BE2C (cell line): Measurements from ENCODE around the gene GNAO1.
A peak's percentile ranks its signal among the peaks of the same experiment; 100 is the strongest.

Experiments
- DNase-seq: peaks from one replicate; pipeline ENCODE4 v3.0.0-alpha.2; 2020
- H3K27me3 ChIP-seq: fragments of 250-450 bp; sonication (Bioruptor Pico); 2 replicates; pipeline ENCODE4 v1.5.1; 2020; ENCODE audit warnings: mild to moderate bottlenecking
- H3K36me3 ChIP-seq: fragments of 250-450 bp; sonication (Bioruptor Pico); 2 replicates; pipeline ENCODE4 v1.5.1; 2020; ENCODE audit warnings: mild to moderate bottlenecking
- H3K4me1 ChIP-seq: fragments of 250-450 bp; sonication (Bioruptor Pico); 2 replicates; pipeline ENCODE4 v1.5.1; 2020
- H3K4me3 ChIP-seq: 2 replicates; pipeline ENCODE4 v1.5.1; 2011; ENCODE audit warnings: low read depth, low read length
- H3K9me3 ChIP-seq: fragments of 250-450 bp; sonication (Bioruptor Pico); 2 replicates; pipeline ENCODE4 v1.5.1; 2020
- CTCF ChIP-seq: IDR thresholded peaks from 2 replicates; pipeline ENCODE4 v1.5.1; 2012; ENCODE audit warnings: mild to moderate bottlenecking, low read depth, low read length

The GNAO1 gene

GRCh38 chr16:56311208-56312027, 120.1 kb downstream of the GNAO1 start:
- TF ChIP-seq CTCF: peak; percentile 69
- Histone ChIP-seq H3K9me3 (no peaks in the 10 kb centered on the region), H3K36me3 (peaks cover 39% of the 10 kb centered on the region), H3K4me1 (peaks cover 17% of the 10 kb centered on the region), H3K27me3 (no peaks in the 10 kb centered on the region), H3K4me3 (peak overlapping the region; percentile 19)
- peak; percentile 51 for DNase-seq

GRCh38 chr16:56312028-56312300, 120.7 kb downstream of the GNAO1 start:
- peak; percentile 86 for DNase-seq
- no peaks in the 10 kb centered on the region for H3K27me3 ChIP-seq
- peaks cover 17% of the 10 kb centered on the region for H3K4me1 ChIP-seq
- peaks cover 37% of the 10 kb centered on the region for H3K36me3 ChIP-seq
- no peaks in the 10 kb centered on the region for H3K9me3 ChIP-seq
- peak overlapping the region; percentile 9; the same call in 1 of the 2 replicates for H3K4me3 ChIP-seq
- peak; percentile 20; the same call in 1 of the 2 replicates for TF ChIP-seq CTCF

GRCh38 chr16:56312556-56312955, 121.3 kb downstream of the GNAO1 start:
- DNase-seq: no peak
- no peaks in the 10 kb centered on the region for H3K27me3 ChIP-seq
- peaks cover 18% of the 10 kb centered on the region for H3K4me1 ChIP-seq
- no peak overlapping the region for H3K4me3 ChIP-seq
- peaks cover 32% of the 10 kb centered on the region for H3K36me3 ChIP-seq
- no peaks in the 10 kb centered on the region for H3K9me3 ChIP-seq
- no peak for TF ChIP-seq CTCF

- Histone ChIP-seq H3K27me3 (no peaks in the 10 kb centered on the region), H3K4me1 (peaks cover 28% of the 10 kb centered on the region), H3K36me3 (peaks cover 20% of the 10 kb centered on the region), H3K9me3 (no peaks in the 10 kb centered on the region), H3K4me3 (no peak overlapping the region)
- DNase-seq: no peak
- no peak for TF ChIP-seq CTCF
These were observed 123.1 kb downstream of the GNAO1 start for GRCh38 chr16:56314244-56314850.

- no peak for DNase-seq
- peaks cover 25% of the 10 kb centered on the region for H3K36me3 ChIP-seq
- no peaks in the 10 kb centered on the region for H3K9me3 ChIP-seq
- H3K4me3 ChIP-seq: no peak overlapping the region
- H3K4me1 ChIP-seq: peaks cover 25% of the 10 kb centered on the region
- H3K27me3 ChIP-seq: no peaks in the 10 kb centered on the region
- TF ChIP-seq CTCF: no peak
These were observed 124.7 kb downstream of the GNAO1 start for GRCh38 chr16:56315955-56316354.

GRCh38 chr16:56316545-56316944, 125.3 kb downstream of the GNAO1 start:
- H3K9me3 ChIP-seq: no peaks in the 10 kb centered on the region
- no peak for TF ChIP-seq CTCF
- H3K27me3 ChIP-seq: no peaks in the 10 kb centered on the region
- H3K36me3 ChIP-seq: peaks cover 25% of the 10 kb centered on the region
- DNase-seq: no peak
- H3K4me1 ChIP-seq: peaks cover 19% of the 10 kb centered on the region
- H3K4me3 ChIP-seq: no peak overlapping the region
